ENCODE measurements around the gene TFR2.

DNA sequence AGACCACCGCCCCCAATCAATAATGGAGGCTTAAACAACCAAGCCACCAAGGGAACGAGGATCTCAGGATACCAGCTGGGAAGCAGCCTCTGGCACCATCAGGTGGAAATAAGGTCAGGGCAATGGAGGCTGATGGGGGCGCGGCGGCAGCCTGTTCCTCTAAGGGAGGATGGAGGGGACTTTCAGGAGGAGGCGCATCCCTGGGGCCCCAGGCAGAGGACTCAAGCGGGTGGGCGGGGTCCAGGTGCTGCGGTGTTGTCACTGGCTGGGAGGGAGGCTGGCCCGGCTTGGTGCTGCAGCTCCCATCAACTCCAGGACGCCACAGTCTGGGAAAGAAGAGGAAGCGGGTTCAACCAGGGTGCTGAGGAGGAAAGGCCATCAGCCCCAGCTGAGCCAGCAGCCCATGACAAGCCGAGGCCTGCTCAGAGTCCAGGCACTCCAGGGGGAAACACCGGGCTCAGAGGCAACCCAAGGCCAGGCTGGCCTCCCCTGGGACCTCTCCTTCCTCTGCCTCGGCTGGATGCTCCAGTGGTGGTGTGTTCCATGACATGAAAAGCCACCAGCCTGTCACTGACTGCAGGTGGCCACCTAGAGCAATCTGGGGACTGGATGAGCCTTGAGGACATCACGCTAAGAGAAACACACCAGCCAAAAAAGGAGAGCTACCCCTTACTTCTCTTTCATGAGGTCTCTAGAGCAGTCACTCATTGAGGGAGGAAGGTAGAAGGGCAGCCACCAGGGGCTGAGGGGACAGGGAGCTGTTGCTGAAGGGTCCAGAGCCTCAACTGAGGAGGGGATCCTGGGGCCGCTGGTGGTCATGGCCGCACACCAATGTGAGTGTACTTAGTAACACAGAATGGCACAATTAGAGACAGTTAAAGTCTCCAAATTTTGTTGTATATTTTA is 48.1 kb upstream of the TFR2 start:
- TF ChIP-seq, protein P1, sequence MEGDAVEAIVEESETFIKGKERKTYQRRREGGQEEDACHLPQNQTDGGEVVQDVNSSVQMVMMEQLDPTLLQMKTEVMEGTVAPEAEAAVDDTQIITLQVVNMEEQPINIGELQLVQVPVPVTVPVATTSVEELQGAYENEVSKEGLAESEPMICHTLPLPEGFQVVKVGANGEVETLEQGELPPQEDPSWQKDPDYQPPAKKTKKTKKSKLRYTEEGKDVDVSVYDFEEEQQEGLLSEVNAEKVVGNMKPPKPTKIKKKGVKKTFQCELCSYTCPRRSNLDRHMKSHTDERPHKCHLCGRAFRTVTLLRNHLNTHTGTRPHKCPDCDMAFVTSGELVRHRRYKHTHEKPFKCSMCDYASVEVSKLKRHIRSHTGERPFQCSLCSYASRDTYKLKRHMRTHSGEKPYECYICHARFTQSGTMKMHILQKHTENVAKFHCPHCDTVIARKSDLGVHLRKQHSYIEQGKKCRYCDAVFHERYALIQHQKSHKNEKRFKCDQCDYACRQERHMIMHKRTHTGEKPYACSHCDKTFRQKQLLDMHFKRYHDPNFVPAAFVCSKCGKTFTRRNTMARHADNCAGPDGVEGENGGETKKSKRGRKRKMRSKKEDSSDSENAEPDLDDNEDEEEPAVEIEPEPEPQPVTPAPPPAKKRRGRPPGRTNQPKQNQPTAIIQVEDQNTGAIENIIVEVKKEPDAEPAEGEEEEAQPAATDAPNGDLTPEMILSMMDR (conservative IDR thresholded peaks at IDR 0.05 in 1 of 2, IDR thresholded peaks at IDR 0.05 in 1 of 2; ENCODE audit: low read depth in 1 of 2, low read length in 2 of 2): no peak
- no peak for TF ChIP-seq EZH2 (IDR thresholded peaks at IDR 0.05; ENCODE audit: low read length, missing control alignments)

All from fibroblast of lung (primary cell).